Panc1 (cell line): Measurements from ENCODE around the gene INPP4B.

Source experiments
- CTCF ChIP-seq: fragments of 450-650 bp; IDR thresholded peaks from 2 replicates; pipeline ENCODE4 v1.5.1; 2017; ENCODE audit warnings: mild to moderate bottlenecking
- REST ChIP-seq, 2 experiments: IDR thresholded peaks; 2 replicates each; pipeline ENCODE4 v1.6.1; 2011 to 2012; ENCODE audit warnings: low read depth in 2 of 2, control low read depth in 1 of 2, low read length in 1 of 2, mild to moderate bottlenecking in 1 of 2, moderate library complexity in 1 of 2; ENCODE audit not compliant: insufficient read depth in 1 of 2
- SIN3A ChIP-seq: IDR thresholded peaks from 2 replicates; pipeline ENCODE4 v1.6.1; 2012; ENCODE audit warnings: low read depth, mild to moderate bottlenecking, low read length, moderate library complexity, borderline replicate concordance; ENCODE audit not compliant: insufficient read depth
- TCF7L2 ChIP-seq: IDR thresholded peaks from 2 replicates; pipeline ENCODE4 v1.6.1; 2011; ENCODE audit warnings: mild to moderate bottlenecking, low read depth, low read length, inconsistent platforms

GRCh38 chr4:142272452-142272851, 573.6 kb downstream of the INPP4B start:
- TF ChIP-seq CTCF, result no peak
- TF ChIP-seq REST (IDR thresholded peaks at IDR 0.05; ENCODE audit: insufficient read depth in 1 of 2, low read depth in 2 of 2, low read length in 1 of 2), result no peak
- no peak for TF ChIP-seq TCF7L2
- TF ChIP-seq SIN3A, result no peak
